Measurements from ENCODE around the gene CLMP.

- TF ChIP-seq CTCF (IDR thresholded peaks at IDR 0.05) (peak in 6 of 7 experiments; percentile 17 to 47 (median 42)), POLR2A (IDR thresholded peaks at IDR 0.05) (no peak)
Observed at GRCh38 chr11:123235117-123235655, 40.1 kb upstream of the CLMP start.

All from body of pancreas (tissue), 4 donors.